Measurements from ENCODE around the gene MCTP2.
"Not testable (repeated sequence)": the region's sequence is repeated elsewhere in the genome, so short reads cannot be mapped to it uniquely, and the experiment has no call there.

The MCTP2 gene

DNA sequence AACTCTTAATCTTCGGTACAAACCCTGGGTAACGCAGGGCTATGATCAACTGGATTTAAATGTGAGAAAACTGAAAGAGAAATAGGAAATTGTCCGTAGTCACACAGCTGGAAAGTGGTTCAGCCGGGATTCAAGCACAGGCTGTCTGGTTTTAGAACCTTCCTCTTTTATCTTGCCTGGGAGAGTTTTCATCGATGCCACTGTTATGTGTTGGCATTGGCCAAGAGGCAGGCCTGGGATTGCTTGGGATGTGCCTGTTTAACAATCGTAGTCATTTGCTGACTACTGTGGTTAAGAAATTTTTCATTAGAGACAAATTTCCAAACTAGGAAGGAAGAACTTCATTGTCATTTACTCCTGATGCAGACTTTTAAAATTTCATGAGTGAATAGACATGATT, 4.3 kb downstream of the MCTP2 start:
- no peak for DNase-seq

- no peak for DNase-seq
Measured at GRCh38 chr15:94236608-94237007, 5.2 kb downstream of the MCTP2 start.

DNA sequence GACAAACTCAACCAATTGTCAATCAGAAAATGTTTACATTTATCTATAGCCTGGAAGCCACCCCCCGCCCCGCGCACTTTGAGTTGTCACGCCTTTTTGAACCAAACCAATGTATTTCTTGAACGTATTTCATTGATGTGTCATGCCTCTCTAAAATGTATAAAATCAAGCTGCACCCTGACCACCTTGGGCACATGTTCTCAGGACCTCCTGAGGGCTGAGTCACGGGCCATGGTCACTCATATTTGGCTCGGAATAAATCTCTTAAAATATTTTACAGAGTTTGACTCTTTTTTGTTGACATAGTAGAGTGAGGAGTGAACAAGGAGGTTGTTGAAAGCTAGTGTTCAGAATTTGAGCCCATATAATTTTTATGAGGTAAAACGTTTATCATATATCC, 6.5 kb downstream of the MCTP2 start:
- no peak for DNase-seq

GRCh38 chr15:94238539-94239118, 7.3 kb downstream of the MCTP2 start:
- no peak for DNase-seq

GRCh38 chr15:94239474-94239873, 8.1 kb downstream of the MCTP2 start:
- DNase-seq: no peak

DNA sequence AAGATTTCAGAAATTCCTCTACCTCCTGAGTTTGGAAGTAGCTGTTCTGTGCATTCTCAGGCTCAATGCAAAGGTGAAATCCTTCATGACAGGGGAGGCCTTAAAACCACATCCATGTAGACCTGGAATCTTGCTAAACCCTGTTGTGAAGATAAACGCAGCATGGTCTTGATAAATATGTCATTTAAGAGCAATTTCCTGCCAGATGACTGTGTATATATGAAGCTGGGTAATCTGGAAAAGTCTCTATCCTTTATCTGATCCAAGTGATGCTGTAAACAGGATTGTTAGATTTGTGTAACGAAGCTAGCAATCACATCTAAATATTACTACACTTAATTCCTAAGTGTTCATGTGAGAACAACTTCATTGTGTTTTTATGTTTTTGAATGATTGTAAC, 9.1 kb downstream of the MCTP2 start:
- DNase-seq: no peak

- no peak for DNase-seq
Measured at GRCh38 chr15:94242257-94242656, 10.9 kb downstream of the MCTP2 start.

DNA sequence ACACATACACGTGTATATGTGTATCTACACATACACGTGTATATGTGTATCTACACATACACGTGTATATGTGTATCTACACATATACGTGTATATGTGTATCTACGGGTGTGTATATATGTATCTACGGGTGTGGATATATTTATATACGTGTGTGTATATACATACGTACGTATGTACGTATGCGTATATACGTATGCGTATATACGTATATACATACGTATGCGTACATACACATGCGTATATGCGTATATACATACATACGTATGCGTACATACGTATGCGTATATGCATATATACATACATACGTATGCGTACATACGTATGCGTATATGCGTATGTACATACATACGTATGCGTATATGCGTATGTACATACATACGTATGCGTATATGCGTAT, 11.6 kb downstream of the MCTP2 start:
- not testable (repeated sequence) for DNase-seq

DNA sequence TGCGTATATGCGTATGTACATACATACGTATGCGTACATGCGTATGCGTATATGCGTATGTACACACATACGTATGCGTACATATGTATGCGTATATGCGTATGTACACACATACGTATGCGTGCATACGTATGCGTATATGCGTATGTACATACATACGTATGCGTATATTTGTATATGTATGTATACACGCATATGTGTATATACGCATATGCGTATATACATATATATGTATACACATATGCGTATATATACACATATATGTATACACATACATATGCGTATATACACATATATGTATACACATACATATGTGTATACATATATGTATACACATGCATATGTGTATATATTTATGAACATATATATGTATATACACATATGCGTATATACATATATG, 12.1 kb downstream of the MCTP2 start:
- no peak for DNase-seq

- DNase-seq: no peak
Measured at GRCh38 chr15:94246016-94246415, 14.7 kb downstream of the MCTP2 start.

DNA sequence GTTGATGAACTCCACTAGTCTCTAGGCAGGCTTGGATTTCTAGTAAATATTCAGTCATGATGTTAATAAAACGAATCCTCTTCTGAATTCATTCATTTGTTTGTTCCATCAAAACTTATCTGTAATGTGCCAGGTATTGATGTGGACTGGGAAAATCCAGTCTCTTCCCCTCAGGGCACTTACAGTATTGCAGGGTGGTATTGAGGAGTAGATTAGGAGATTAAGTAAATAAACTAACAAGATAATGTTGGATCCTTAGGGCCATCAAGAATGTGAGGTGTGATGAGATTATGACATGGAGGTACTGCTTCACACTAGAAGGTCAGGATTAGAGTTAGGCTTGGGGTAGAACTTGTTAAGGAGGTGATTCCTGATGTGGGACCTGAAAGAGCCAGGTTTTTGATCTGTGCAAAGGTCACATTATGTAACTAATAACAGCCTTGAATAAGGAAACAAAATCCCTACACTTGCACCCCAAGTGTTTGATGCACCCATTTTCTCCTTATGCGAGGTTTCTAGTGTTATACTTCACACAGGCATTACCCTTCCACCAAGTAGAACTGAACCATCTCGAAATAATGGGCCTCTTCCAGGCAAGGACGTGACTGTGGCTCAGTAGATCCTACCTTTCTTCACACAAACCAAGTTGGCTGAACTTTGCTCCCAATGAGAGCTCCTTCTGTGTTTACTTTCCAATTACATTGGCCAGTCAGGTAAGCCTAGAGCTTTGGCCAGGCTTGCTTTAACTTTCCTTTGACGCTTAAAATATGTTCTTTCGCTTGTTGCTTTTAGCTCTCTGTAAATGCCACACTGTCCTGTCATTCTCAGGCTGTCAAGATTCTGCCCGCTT, 16.7 kb downstream of the MCTP2 start:
- DNase-seq: no peak

DNA sequence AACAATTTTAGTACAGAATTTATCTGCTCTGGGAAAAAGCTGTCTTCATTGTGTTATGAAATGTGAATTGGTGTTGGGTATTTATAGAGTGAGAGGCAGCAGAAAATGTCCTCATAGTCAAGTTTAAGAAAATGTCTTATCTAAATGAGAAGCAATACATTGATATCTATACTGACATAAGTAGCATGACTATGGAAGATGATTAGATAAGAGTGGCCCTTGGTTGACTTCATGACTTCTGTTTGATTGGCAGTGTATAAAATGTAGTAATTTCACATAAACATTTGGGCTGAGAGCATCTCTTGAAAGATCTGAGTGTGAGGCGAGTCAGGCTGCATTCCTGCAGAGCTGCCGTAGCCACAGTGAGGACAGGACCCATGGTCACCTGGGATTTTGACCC, 19.4 kb downstream of the MCTP2 start:
- no peak for DNase-seq

GRCh38 chr15:94252223-94252766, 20.9 kb downstream of the MCTP2 start:
- DNase-seq: no peak

- DNase-seq: no peak
Measured at GRCh38 chr15:94252906-94253491, 21.6 kb downstream of the MCTP2 start.

DNA sequence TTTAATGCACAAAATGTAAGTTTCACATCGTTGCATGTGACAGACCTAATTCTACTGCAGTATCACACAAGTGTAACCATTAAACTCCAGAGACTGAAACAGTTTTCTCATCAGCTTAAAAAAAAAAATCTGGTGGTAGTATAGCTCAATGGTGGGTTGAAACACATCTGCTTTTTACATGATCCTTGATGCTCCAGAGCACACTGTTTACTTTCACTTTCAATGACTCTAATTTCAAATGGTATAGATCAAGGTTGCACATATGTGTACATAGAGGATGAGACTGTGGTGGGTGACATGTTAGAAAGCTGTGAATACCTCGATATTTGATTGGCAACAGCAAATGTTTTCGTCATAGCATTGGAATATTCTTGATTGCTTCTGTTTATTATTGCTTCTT, 22.4 kb downstream of the MCTP2 start:
- no peak for DNase-seq

DNA sequence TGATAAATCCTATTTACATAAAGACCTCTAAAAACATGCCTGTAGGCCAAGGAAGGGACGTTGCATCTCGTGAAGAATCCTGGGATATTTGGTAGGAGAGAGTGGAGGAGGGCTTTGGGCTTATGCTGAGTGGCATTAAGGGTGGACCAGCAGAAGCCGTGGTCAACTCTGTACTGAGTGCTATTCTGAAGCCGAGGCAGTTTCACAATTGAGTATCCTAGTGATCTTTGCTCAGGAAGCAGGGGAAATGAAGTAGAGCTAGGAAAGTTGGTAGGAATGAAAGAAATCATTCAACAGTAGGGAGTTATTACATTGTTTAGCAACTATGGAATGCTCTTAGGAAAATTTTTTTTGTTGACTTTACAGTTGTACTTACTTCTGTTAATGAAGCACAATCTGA, 24.2 kb downstream of the MCTP2 start:
- no peak for DNase-seq

GRCh38 chr15:94256511-94256910, 25.1 kb downstream of the MCTP2 start:
- no peak for DNase-seq

DNA sequence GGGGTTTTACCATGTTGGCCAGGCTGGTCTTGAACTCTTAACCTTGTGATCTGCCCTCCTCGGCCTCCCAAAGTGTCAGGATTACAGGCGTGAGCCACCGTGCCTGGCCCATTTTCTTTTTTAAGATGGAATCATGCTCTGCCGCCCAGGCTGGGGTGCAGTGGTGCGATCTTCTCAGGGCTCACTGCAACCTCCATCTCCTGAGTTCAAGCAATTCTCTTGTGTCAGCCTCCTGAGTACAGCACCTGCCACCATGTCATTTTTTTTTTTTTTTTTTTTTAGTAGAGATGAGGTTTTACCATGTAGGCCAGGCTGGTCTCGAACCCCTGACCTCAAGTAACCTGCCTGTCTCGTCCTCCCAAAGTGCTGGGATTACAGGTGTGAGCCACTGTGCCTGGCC, 26.4 kb downstream of the MCTP2 start:
- DNase-seq: not testable (repeated sequence)

- no peak for DNase-seq
Measured at GRCh38 chr15:94258246-94258645, 26.9 kb downstream of the MCTP2 start.

- no peak for DNase-seq
Measured at GRCh38 chr15:94259121-94259751, 27.9 kb downstream of the MCTP2 start.

DNA sequence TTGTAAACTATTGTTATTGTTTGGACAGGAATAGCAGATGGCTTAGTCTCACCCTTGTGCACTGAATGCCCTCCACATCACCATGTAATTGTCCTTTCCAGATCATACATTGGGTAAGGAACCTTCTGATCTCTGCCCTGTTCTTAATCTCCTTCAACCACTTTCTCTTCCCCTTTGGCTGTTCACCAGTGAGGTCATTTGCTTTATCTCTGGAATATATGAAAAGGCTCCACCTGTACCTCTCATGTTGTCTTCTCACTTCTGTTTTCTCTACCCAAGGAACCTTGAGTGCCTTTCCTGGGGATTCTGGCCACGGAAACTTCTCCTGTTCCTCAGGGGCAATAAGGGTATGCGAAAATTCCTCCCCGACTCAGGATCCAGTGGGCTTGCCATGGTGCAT, 28.5 kb downstream of the MCTP2 start:
- no peak for DNase-seq

- no peak for DNase-seq
Measured at GRCh38 chr15:94262201-94262600, 30.8 kb downstream of the MCTP2 start.

Data from NCI-H446 (cell line).